Subcutaneous adipose tissue (tissue), 4 donors: ENCODE data around the gene FMN1. TPM values are rescaled to one million over a fixed set of nuclear protein-coding genes. Genes with fewer than 3 reads are reported as not detected.

Experiments used
- total RNA-seq, 4 donors: library from RNA; depleted of rRNA; stranded (reverse); fragments of >200 nt; gene quantifications; one replicate each; pipeline ENCODE4 v1.1.0, GENCODE V29; 2016
- TF ChIP-seq, protein P1 (sequence below): fragments of 450-650 bp; IDR thresholded peaks from one replicate; pipeline ENCODE4 v1.5.1; 2016; ENCODE audit warnings: low read depth, mild to moderate bottlenecking, control low read depth, antibody characterized with exemption, moderate library complexity

Gene FMN1
- total RNA-seq, 4 donors from 2014 or later = 15.6 to 76.7 (median 53.9) TPM

DNA sequence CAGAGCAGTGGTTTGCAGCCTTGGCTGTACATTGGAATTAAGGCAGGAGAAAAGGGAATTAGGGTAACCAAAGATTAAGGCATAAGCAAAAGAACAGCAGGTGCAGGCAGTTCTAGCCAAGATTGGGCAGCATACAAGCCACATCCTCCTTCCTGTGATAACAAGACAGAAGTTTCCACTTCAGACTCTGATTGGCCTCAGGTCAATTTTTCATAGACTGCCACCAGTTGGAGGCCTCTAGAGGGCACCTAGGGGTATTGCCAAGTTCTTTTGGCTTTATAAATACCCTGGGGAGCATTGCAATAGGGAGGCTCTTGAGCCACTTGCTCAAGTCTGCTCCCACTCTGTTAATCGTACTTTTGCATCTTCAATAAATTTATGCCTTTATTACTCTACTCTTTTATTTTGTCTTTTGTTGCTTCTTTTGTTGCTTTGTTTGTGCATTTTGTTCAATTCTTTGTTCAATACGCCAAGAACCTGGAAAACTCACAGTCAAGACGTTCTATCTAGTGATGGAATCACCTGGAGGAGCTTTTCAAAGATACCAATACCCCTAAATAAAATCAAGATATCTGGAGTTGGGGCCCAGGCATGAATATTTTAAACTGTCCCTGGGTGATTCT lies 32.2 kb upstream of the FMN1 start:
- TF ChIP-seq, protein P1, sequence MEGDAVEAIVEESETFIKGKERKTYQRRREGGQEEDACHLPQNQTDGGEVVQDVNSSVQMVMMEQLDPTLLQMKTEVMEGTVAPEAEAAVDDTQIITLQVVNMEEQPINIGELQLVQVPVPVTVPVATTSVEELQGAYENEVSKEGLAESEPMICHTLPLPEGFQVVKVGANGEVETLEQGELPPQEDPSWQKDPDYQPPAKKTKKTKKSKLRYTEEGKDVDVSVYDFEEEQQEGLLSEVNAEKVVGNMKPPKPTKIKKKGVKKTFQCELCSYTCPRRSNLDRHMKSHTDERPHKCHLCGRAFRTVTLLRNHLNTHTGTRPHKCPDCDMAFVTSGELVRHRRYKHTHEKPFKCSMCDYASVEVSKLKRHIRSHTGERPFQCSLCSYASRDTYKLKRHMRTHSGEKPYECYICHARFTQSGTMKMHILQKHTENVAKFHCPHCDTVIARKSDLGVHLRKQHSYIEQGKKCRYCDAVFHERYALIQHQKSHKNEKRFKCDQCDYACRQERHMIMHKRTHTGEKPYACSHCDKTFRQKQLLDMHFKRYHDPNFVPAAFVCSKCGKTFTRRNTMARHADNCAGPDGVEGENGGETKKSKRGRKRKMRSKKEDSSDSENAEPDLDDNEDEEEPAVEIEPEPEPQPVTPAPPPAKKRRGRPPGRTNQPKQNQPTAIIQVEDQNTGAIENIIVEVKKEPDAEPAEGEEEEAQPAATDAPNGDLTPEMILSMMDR = no peak

DNA sequence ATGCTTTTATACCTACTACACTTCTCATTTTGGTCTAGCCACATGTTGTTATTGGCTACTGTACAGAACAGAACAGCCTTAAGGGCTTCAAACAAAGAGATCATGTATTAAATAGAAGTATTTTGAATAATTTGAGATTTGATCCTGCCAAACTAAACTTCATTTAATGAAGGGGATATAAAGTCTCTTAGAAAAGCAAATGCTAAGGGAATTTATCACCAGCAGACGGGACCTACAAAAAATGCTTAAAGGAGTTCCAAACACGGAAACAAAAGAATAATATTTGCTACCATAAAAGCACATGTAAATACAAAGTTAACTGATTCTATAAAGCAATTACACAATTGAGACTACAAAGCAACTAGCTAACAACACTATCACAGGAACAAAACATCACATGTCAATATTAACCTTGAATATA lies 23.6 kb upstream of the FMN1 start:
- TF ChIP-seq, protein P1 = no peak

DNA sequence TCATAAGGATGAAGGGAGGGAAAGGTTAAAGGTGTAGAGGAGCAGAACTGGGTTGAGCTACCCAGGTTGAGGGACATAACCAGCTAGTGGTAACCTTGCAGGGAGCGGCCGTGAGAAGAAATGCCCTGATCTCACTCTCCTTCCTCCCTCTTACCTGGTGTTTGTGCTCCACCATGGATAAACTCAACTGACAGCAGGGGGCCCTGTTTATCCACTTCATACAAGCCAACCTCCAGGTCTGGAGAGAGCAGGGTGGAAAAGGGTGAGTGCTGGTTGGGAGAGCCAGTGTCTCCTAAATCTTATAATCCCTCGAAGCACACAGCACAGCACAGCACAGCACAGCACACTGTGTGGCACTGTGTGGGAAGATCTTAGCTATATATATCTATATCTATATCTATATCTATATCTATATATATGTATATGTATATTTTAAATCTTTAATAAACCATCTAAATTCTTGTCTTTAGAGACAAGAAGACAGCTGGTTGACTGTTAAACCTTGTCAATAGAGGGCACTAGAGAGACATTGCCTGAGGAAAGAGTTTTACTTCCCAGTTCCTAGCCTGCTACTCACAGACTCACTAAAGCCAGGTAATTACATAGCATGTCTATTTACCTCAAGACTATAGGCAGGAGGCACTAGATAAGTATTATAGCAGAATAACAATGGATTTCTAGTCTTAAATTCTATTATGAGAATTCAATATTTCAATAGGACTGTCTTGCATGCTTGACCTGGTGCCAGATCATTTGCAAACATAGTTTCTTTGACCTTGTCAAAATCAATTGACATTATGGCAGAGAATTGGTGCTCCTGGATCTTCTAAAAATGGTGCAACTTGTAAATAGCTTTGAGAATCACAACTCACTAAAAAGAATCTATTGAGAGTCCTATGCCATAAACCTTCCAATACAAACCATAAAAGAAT lies 21.7 kb upstream of the FMN1 start:
- TF ChIP-seq, protein P1 = no peak

DNA sequence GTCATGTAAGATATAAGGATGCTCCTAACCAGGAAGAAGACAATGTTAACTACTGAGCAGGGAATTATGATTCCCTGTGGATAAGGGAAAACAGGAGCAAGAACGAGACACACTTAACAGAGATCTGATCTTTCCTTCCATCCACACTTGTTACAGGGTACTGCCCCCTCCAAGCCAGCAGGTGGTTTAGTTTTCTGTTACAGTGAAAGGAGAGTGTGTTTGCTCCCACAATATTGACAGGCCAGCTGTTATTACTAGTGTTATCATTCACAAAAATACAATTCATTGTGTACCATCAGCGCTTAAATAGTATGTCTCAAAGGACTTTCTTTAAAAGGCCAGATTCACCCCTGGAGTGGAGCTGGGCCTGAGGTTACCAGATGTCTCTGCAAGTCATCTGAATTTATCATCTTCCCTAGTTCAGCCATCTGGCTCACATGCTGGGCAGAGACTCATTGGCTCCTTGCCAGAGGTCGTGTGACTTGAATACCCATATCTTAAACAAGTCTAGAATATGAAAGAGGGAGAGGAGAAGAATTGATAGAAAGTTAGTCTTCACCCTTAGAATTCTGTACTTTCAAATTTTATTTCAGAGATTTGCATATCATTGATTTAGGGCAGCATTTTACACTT lies 16.8 kb upstream of the FMN1 start:
- TF ChIP-seq, protein P1 = no peak

DNA sequence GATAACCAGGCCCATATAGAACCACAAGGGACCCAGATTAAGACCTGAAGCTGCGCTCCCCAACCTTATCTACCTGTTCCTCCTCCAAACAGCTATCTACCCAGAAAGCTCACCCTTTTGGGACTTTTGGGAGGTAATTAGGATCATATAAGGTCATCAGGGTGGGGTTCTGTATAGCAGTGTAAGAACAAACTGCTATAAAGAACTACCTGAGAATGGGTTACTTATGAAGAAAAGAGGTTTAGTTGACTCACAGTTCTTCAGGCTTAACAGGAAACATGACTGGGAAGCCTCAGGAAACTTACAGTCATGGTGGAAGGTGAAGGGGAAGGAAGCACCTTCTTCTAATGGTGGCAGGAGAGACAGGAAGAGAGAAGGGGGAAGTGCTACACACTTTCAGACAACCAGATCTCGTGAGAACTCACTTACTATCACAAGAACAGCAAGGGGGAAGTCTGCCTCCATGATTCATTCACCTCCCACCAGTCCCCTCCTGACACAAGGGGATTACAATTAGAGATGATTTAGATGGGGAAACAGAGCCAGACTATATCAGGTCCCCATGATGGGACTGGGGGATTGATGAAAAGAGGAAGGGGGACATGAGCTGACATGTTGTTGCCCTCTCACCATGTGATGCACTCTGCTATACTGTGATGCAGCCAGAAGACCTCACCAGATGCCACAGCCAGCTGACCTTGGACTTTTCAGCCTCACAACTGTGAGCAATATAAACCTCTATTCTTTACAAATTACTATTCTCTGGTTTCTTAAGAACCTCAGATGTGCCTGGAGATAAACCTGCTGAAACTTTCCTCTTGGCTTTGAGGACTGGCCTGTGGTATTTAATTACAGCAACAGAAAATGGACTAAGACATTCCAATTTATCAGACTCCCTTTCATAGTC lies 15.3 kb upstream of the FMN1 start:
- TF ChIP-seq, protein P1 = no peak

DNA sequence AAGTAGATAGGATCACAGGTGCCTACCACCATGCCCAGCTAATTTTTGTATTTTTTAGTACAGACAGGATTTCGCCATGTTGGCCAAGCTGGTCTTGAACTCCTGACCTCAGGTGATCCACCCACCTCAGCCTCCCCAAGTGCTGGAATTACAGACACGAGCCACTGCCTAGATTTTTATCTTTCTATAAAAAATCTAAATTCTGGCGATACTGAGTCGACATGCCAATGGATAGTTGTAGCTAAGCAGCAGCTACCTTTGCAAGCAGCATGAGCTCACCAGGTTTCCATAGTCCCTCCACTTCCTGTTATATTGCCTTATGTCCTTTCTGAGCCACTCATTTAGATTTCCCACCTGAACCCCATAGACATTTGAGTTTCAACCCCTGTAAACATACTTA lies 13.1 kb upstream of the FMN1 start:
- TF ChIP-seq, protein P1 = no peak
